Stimulated activated naive CD8-positive, alpha-beta T cell treated with anti-CD3 and anti-CD28 coated beads, Interleukin-15, Interleukin-2, amounts not matched to agents 100 ng/mL and 50 ng/mL, for 24 hours (primary cell): Measurements from ENCODE around the gene MYH11.
A peak's percentile ranks its signal among the peaks of the same experiment; 100 is the strongest.
"Not testable (repeated sequence)": the region's sequence is repeated elsewhere in the genome, so short reads cannot be mapped to it uniquely, and the experiment has no call there.

Source experiments
- H3K27ac Mint-ChIP-seq: one replicate; pipeline ENCODE4 v1.8.0; 2021; ENCODE audit warnings: mild to moderate bottlenecking, mixed read lengths
- H3K27me3 Mint-ChIP-seq: one replicate; pipeline ENCODE4 v1.8.0; 2021; ENCODE audit warnings: mixed read lengths
- H3K36me3 Mint-ChIP-seq: one replicate; pipeline ENCODE4 v1.8.0; 2021; ENCODE audit warnings: low read depth, mixed read lengths
- H3K4me1 Mint-ChIP-seq: one replicate; pipeline ENCODE4 v1.8.0; 2021; ENCODE audit warnings: low read depth, mixed read lengths
- H3K4me3 Mint-ChIP-seq: one replicate; pipeline ENCODE4 v1.8.0; 2021; ENCODE audit warnings: mild to moderate bottlenecking, mixed read lengths
- H3K9me3 Mint-ChIP-seq: one replicate; pipeline ENCODE4 v1.8.0; 2021; ENCODE audit warnings: mixed read lengths

The MYH11 gene

DNA sequence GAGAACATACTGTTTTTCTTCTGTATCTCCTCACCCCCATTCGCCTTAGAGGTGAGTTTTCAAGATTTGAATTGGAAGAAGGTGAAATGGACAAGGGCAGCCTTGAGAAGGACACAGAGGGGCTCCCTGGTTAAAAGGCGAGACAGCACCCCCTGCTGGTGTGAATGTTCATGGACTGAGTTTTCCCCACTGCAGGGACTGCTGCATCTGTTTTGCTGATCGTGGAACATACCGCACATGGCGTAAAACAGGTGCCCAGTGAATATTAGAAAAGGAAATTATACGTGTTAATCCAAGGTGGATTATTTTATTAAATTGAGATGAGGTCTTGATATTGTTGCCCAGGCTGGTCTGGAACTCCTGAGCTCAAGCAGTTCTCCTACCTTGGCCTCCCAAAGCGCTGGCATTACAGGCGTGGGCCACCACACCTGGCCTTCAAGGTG is 152.3 kb downstream of the MYH11 start:
- Mint-ChIP-seq H3K4me3 (no peak overlapping the region), H3K36me3 (peaks cover 48% of the 10 kb centered on the region), H3K27ac (peak overlapping the region; percentile 24)

DNA sequence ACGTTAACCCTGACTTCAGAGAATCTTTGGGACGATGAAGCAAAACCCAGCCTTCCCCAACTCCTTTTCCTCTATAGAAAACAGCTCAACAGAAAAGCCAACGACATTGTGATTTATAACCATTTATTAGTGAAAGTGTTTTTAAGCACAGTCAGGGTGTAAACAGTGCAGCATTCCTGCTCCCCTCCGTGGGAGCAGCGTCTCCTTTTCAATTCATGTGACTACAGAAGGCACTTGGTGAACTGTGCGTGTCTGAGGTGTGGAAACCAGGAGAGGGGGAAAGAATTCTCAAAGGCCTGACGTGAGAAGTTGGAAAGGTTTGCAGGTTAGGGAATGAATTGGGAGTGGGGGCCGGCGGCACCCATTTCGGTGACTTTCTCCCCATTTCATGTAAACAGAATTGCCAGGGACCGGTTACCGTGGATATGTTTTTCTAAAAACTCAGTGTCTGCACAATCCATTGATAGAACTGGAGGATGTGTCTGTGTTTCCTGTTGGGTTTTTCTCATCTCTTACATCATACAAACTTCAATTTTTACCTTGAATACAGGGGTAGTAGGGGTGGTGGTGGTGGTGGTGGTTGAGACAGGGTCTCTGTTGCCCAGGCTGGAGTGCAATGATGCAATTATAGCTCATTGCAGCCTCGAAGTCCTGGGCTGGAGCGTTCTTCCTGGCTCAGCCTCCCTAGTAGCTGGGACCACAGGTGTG is 153.6 kb downstream of the MYH11 start:
- H3K4me3 Mint-ChIP-seq, result no peak overlapping the region
- H3K36me3 Mint-ChIP-seq, result peaks cover 49% of the 10 kb centered on the region

More for the DNA sequence above, 152.3 kb downstream of the MYH11 start:
- H3K4me1 Mint-ChIP-seq, result peaks cover 18% of the 10 kb centered on the region
- no peaks in the 10 kb centered on the region for H3K9me3 Mint-ChIP-seq
- H3K27me3 Mint-ChIP-seq, result no peaks in the 10 kb centered on the region

DNA sequence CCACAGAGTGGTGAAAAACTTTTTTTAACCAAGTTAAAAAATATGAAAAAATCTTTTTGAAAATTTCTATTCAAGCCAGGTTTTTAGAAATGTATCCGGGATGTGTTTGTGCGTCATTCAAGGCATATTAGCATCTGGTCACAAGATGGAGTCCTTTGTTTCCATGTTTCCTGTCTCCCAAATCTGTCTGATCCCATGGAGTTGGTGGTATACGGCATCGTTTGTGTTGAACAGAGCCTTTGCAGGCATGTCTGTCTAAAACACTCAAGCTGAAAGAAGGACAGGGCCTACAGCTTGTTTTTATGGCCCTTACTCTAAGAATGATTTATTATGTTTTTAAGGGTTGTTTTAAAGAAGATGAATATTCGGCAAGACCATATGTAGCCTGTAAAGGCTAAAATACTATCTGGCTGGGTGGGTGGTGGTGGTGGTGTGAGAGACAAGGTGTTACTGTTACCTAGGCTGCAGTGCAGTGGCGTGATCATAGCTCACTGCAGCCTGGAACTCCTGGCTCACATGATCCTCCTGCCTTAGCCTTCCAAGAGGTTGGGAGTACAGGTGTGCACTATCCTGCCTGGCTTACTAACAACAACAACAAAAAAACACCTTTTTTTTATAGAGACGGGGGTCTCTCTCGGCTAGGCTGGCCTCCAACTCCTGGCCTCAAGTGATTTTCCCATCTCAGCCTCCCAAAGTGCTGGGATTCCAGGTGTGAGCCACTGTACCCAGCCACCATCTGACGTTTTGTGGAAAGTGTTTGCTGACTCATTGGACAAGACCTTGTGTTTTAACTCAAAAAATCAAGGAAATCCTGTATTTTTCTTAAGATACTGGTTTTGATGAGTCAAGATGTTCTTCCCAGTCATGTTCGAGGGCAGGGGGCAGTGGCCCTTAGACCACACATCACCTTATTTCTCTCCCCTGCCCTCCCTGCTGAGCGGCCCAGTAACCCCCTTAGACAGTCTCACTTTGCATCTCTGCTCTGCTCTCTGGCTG is 154.6 kb downstream of the MYH11 start:
- Mint-ChIP-seq H3K9me3 (no peaks in the 10 kb centered on the region), H3K27ac (peak overlapping the region; percentile 45), H3K36me3 (peaks cover 47% of the 10 kb centered on the region)

More for the DNA sequence above, 153.6 kb downstream of the MYH11 start:
- H3K27ac Mint-ChIP-seq, result peak overlapping the region; percentile 42
- H3K4me1 Mint-ChIP-seq, result peaks cover 18% of the 10 kb centered on the region
- no peaks in the 10 kb centered on the region for H3K9me3 Mint-ChIP-seq
- H3K27me3 Mint-ChIP-seq, result no peaks in the 10 kb centered on the region

DNA sequence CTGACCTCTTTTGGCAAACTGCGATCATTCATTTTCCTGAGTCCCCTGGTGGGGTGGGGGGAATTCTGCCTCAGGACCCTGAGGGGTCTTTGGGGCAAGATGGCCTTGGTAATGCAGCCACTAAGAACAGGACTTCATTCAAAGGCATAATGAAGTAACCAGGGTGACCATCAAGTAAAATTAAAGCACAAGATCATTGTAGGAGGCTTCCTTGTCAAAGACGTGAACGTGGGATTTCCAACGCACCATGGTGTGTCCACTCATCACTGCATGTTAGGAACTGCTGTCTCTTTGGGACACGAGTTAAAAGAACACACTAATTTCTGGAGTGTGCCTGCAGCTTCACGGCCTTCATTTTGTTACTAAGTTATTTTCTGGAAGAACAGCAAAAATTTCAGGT is 155.5 kb downstream of the MYH11 start:
- H3K27ac Mint-ChIP-seq, result no peak overlapping the region
- H3K4me1 Mint-ChIP-seq, result peaks cover 18% of the 10 kb centered on the region
- H3K27me3 Mint-ChIP-seq, result no peaks in the 10 kb centered on the region
- no peaks in the 10 kb centered on the region for H3K9me3 Mint-ChIP-seq
- H3K36me3 Mint-ChIP-seq, result peaks cover 54% of the 10 kb centered on the region
- H3K4me3 Mint-ChIP-seq, result no peak overlapping the region

More for the DNA sequence above, 154.6 kb downstream of the MYH11 start:
- no peaks in the 10 kb centered on the region for H3K27me3 Mint-ChIP-seq
- peaks cover 18% of the 10 kb centered on the region for H3K4me1 Mint-ChIP-seq
- H3K4me3 Mint-ChIP-seq, result no peak overlapping the region

DNA sequence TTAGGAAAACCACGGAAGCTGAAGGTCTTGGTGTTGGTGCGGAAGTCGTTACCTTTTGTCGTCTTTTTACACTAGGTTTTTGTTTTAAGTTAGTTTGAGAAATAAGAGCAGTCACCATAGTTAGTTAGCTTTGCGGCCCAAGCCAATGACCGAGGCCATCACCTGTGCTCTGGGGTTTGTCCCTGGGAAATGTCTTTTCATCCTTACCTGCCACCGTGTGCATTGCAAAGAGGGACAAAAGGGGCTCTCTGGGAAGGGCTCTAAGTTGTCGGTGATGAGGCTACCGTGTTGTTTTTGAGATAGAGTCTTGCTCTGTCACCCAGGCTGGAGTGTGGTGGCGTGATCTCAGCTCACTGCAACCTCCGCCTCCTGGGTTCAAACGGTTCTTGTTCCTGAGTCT is 157.0 kb downstream of the MYH11 start:
- H3K4me1 Mint-ChIP-seq, result peaks cover 15% of the 10 kb centered on the region
- peaks cover 59% of the 10 kb centered on the region for H3K36me3 Mint-ChIP-seq
- H3K27me3 Mint-ChIP-seq, result no peaks in the 10 kb centered on the region
- H3K9me3 Mint-ChIP-seq, result no peaks in the 10 kb centered on the region
- no peak overlapping the region for H3K27ac Mint-ChIP-seq
- no peak overlapping the region for H3K4me3 Mint-ChIP-seq

DNA sequence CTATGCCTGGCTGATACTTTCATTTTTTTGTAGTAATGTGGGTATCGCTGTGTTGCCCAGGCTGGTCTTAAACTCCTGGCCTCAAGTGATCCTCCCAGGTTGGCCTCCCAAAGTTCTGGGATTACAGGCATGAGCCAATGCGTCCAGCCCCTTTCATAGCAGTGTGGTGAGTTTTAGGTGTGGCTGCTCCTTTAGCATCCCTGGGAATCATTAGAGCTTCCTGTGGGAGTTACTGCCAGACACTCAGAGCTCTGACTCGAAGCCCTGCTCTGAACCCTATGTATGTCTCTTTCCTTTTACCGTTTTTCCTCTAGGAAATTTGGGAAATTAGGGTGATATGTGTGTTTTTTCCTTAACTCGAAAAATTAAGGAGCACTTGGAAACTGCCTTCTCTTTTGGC is 162.3 kb downstream of the MYH11 start:
- Mint-ChIP-seq H3K4me1 (no peaks in the 10 kb centered on the region), H3K9me3 (no peaks in the 10 kb centered on the region), H3K4me3 (no peak overlapping the region), H3K27me3 (no peaks in the 10 kb centered on the region), H3K27ac (no peak overlapping the region), H3K36me3 (peaks cover 67% of the 10 kb centered on the region)

DNA sequence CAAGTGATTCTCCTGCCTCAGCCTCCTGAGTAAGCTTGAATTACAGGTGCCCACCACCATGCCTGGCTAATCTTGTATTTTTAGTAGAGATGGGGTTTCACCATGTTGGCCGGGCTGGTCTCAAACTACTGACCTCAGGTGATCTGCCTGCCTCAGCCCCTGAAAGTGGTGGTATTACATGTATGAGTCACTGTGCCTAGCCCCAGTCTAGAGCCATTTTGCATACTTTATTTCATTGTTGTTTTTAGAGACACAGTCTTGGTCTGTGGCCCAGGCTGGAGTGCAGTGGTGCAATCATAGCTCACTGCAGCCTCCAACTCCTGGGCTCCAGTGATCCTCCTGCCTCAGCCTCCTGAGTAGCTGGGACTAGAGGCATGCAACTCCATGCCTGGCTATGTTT is 164.3 kb downstream of the MYH11 start:
- not testable (repeated sequence) for H3K9me3 Mint-ChIP-seq, H3K27ac Mint-ChIP-seq, H3K4me3 Mint-ChIP-seq, H3K4me1 Mint-ChIP-seq, H3K27me3 Mint-ChIP-seq
- H3K36me3 Mint-ChIP-seq, result peaks cover 77% of the 10 kb centered on the region

DNA sequence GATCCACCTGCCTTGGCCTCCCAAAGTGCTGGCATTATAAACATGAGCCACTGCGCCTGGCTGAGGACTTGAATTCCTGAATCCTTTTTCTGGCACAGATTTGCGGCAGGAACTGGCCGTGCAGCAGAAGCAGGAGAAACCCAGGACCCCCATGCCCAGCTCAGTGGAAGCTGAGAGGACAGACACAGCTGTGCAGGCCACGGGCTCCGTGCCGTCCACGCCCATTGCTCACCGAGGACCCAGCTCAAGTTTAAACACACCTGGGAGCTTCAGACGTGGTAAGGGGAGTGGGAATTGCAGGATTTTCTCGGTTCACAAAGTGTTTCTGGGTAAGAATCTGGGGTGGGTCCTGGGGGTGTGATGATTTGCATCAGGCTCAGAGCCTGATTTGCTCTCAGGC is 165.8 kb downstream of the MYH11 start:
- H3K4me3 Mint-ChIP-seq, result no peak overlapping the region
- peaks cover 75% of the 10 kb centered on the region for H3K36me3 Mint-ChIP-seq

DNA sequence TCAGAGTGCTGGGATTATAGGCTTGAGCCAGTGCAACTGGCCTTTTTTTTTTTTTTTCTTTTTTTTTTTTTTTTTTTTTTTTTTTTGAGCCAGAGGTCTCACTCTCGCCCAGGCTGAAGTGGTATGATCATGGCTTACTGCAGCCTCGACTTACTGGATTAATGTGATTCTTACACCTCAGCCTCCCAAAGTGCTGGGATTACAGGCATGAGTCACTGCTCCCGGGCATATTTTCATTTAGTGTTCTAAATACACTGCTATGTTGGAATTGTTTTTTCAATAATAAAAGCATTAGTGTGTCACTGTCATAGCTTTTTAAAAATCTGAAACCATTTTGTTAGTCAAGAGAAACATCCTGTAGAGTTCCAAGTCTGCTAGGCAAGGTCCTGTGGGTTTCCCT is 166.5 kb downstream of the MYH11 start:
- Mint-ChIP-seq H3K9me3 (no peaks in the 10 kb centered on the region), H3K4me1 (no peaks in the 10 kb centered on the region), H3K27me3 (no peaks in the 10 kb centered on the region), H3K27ac (no peak overlapping the region), H3K36me3 (peaks cover 76% of the 10 kb centered on the region), H3K4me3 (no peak overlapping the region)

More for the DNA sequence above, 165.8 kb downstream of the MYH11 start:
- Mint-ChIP-seq H3K9me3 (no peaks in the 10 kb centered on the region), H3K4me1 (no peaks in the 10 kb centered on the region), H3K27ac (no peak overlapping the region), H3K27me3 (no peaks in the 10 kb centered on the region)

DNA sequence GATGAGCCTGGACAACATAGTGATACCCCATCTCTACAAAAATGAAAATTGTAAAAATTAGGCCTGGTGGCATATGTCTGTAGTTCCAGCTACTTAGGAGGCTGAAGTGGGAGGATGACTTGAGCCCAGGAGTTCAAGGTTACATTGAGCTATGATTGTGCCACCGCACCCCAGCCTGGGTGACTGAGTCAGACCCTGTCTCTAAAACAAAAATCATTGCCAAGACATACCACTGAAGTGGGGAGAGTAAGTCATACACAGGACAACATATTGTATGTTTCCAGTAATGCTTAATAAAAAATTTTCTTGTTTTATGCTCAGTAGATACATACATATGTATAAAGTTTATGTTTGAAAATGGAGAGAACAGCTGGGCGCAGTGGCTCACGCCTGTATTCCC is 167.5 kb downstream of the MYH11 start:
- Mint-ChIP-seq H3K27me3 (no peaks in the 10 kb centered on the region), H3K36me3 (peaks cover 75% of the 10 kb centered on the region), H3K4me3 (no peak overlapping the region), H3K9me3 (no peaks in the 10 kb centered on the region), H3K27ac (no peak overlapping the region), H3K4me1 (no peaks in the 10 kb centered on the region)

DNA sequence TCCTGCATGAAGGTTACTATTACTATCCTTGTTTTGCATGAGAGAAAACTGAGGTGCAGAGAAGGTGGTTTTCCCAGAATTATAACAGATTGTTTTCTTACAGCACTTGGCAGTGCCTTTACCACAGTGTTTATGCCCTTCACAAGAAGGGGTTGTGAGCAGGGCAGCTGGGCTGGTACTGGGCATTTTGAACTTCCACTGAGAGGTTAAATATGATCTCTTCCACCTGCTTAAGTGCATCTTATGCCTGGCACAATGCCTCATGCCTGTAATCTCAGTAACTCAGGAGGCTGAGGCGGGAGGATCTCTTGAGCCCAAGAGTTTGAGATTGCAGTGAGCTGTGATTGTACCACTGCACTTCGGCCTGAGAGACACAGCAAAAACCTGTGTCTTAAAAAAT is 170.5 kb downstream of the MYH11 start:
- Mint-ChIP-seq H3K27ac (no peak overlapping the region), H3K27me3 (no peaks in the 10 kb centered on the region), H3K4me1 (peaks cover 5% of the 10 kb centered on the region), H3K36me3 (peaks cover 63% of the 10 kb centered on the region), H3K9me3 (no peaks in the 10 kb centered on the region), H3K4me3 (no peak overlapping the region)

DNA sequence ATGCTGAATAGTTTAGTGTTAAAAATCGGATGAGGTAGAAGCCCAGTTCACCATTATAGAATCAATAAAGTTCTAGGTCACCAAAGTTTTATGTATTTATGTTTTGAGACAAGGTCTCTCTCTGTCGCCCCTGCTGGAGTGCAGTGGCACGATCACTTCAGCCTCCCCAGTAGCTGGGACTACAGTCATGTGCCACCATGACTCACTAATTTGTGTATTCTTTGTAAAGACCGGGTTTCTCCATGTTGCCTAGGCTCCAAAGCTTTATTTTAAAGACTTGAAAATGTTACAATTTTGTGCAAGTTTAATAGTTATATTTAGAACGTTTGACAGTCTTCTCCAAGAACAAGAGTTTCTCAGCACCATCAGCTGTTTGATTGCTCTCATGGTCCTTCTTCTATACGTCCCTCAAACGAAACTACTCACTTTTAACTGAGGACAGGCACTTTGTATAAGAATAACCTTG is 174.7 kb downstream of the MYH11 start:
- H3K4me1 Mint-ChIP-seq, result peaks cover 7% of the 10 kb centered on the region
- no peak overlapping the region for H3K4me3 Mint-ChIP-seq
- no peaks in the 10 kb centered on the region for H3K27me3 Mint-ChIP-seq
- no peaks in the 10 kb centered on the region for H3K9me3 Mint-ChIP-seq
- H3K36me3 Mint-ChIP-seq, result peaks cover 62% of the 10 kb centered on the region
- H3K27ac Mint-ChIP-seq, result no peak overlapping the region

DNA sequence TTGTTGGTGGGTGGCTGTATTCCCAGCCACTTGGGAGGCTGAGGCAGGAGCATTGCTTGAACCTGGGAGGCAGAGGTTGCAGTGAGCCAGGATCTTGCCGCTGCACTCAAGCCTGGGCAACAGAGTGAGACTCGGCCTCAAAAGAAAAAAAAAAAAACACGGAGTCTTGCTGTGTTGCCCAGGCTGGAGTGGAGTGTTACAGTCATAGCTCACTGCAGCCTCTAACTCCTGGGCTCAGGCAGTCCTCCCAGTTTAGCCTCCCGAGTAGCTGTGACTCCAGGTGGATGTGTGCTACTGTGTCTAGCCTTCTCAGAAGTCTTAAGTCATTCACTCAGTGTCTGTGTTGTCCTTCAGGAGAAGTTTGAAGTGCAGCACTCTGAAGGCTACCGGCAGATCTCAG is 179.4 kb downstream of the MYH11 start:
- Mint-ChIP-seq H3K4me1 (peaks cover 22% of the 10 kb centered on the region), H3K4me3 (no peak overlapping the region), H3K27me3 (no peaks in the 10 kb centered on the region), H3K36me3 (peaks cover 71% of the 10 kb centered on the region), H3K27ac (no peak overlapping the region), H3K9me3 (no peaks in the 10 kb centered on the region)

DNA sequence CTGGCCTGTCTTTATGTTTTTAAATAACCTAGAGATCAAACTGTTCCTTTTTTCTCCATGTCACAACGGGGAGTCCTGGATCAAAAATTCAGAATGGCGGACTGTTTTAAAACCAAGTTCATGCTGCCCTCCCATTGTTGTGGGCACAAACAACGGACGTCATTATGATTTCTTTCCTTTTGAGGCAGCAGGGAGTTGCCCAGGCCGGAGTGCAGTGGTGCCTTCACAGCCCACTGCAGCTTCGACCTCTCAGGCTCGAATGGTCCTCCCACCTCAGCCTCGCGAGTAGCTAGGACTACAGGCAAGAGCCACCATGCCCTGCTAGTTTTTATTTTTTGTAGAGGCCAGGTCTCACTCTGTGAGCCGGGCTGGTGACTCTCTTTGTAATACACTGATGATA is 180.3 kb downstream of the MYH11 start:
- H3K36me3 Mint-ChIP-seq, result peaks cover 69% of the 10 kb centered on the region
- peaks cover 27% of the 10 kb centered on the region for H3K4me1 Mint-ChIP-seq
- H3K27ac Mint-ChIP-seq, result no peak overlapping the region
- H3K9me3 Mint-ChIP-seq, result no peaks in the 10 kb centered on the region
- H3K27me3 Mint-ChIP-seq, result no peaks in the 10 kb centered on the region
- H3K4me3 Mint-ChIP-seq, result no peak overlapping the region

DNA sequence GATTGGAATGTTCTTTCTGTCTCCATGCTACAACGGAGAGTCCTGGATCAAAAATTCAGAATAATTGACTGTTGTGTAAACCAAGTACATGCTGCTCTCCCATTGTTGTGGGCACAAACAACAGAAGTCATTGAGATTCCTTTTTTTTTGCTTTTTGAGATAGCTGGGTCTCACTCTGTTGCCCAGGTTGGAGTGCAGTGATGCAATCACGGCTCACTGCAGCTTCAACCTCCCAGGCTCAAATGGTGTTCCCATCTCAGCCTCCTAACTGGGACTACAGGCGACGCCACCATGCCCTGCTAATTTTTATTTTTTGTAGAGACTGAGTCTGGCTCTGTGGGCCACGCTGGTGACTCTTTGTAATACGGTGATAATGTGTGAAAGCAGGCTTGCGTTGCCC is 182.3 kb downstream of the MYH11 start:
- no peaks in the 10 kb centered on the region for H3K27me3 Mint-ChIP-seq
- no peak overlapping the region for H3K4me3 Mint-ChIP-seq
- H3K4me1 Mint-ChIP-seq, result peaks cover 31% of the 10 kb centered on the region
- H3K27ac Mint-ChIP-seq, result no peak overlapping the region
- no peaks in the 10 kb centered on the region for H3K9me3 Mint-ChIP-seq
- peaks cover 74% of the 10 kb centered on the region for H3K36me3 Mint-ChIP-seq
